K562 (cell line): ENCODE measurements around the gene USH1G. TPM values are rescaled to one million over a fixed set of nuclear protein-coding genes. Genes with fewer than 3 reads are reported as not detected.

Source experiments
- BRCA1 ChIP-seq, 2 experiments: fragments of 450-650 bp in 1 of 2; sonication (generic) in 1 of 2; formaldehyde crosslinking in 1 of 2; IDR thresholded peaks; 2 replicates each; pipeline versions ENCODE4 v1.5.0 to v1.6.1; 2017 to 2020; ENCODE audit warnings: mild to moderate bottlenecking in 1 of 2, missing genetic modification reagents in 1 of 2
- CREB3 ChIP-seq: fragments of 450-650 bp; conservative IDR thresholded peaks from 2 replicates; pipeline ENCODE4 v1.6.1; 2016; ENCODE audit warnings: missing genetic modification characterization, low read depth, mild to moderate bottlenecking, missing compliant biosample characterization, moderate library complexity
- HNRNPLL ChIP-seq: fragments of 200-400 bp; formaldehyde crosslinking; IDR thresholded peaks from 2 replicates; pipeline ENCODE4 v1.6.1; 2017; ENCODE audit warnings: low read length, low read depth, mild to moderate bottlenecking; ENCODE audit not compliant: poor library complexity, severe bottlenecking
- KDM2B ChIP-seq: fragments of 250-450 bp; sonication (Bioruptor Pico); IDR thresholded peaks from 2 replicates; pipeline ENCODE4 v1.8.0; 2021; ENCODE audit warnings: mild to moderate bottlenecking, moderate library complexity
- MCM5 ChIP-seq: fragments of 450-650 bp; IDR thresholded peaks from 2 replicates; pipeline ENCODE4 v1.6.1; 2016; ENCODE audit warnings: low read depth
- NFRKB ChIP-seq: fragments of 450-650 bp; IDR thresholded peaks from 2 replicates; pipeline ENCODE4 v1.6.1; 2016; ENCODE audit warnings: low read depth
- PHB ChIP-seq: fragments of 250-450 bp; sonication (Bioruptor Pico); IDR thresholded peaks from 2 replicates; pipeline ENCODE4 v1.5.0; 2021
- RBM34 ChIP-seq: fragments of 200-400 bp; formaldehyde crosslinking; IDR thresholded peaks from 2 replicates; pipeline ENCODE4 v1.6.1; 2018; ENCODE audit warnings: low read length, borderline replicate concordance; ENCODE audit not compliant: insufficient read depth
- SAFB ChIP-seq: fragments of 200-400 bp; formaldehyde crosslinking; IDR thresholded peaks from 2 replicates; pipeline ENCODE4 v1.6.1; 2017; ENCODE audit warnings: low read depth, low read length, borderline replicate concordance
- TCFL5 ChIP-seq: fragments of 250-450 bp; sonication (Bioruptor Pico); conservative IDR thresholded peaks from 2 replicates; pipeline ENCODE4 v1.6.1; 2021; ENCODE audit warnings: mild to moderate bottlenecking, moderate library complexity, matching md5 sums
- ZBTB1 ChIP-seq: sonication (generic); formaldehyde crosslinking; IDR thresholded peaks from 2 replicates; pipeline ENCODE4 v1.8.1; 2023; ENCODE audit warnings: missing genetic modification reagents, low read depth, mild to moderate bottlenecking, borderline replicate concordance
- ZC3H8 ChIP-seq: fragments of 450-650 bp; IDR thresholded peaks from 2 replicates; pipeline ENCODE4 v1.6.1; 2017
- ZNF121 ChIP-seq: sonication (generic); formaldehyde crosslinking; conservative IDR thresholded peaks from 2 replicates; pipeline ENCODE4 v1.8.0; 2022; ENCODE audit warnings: missing genetic modification reagents
- ZSCAN29 ChIP-seq: fragments of 450-650 bp; IDR thresholded peaks from 2 replicates; pipeline ENCODE4 v1.6.1; 2017
- polyA plus RNA-seq, 8 experiments: library from polyadenylated mRNA; depleted of rRNA in 4 of 8; stranded (reverse) in 5 of 8; unstranded in 3 of 8; fragments of >200 nt; fragmentation: Nextera tagmentation in 2 of 8; fragmentation: Illumina TruSeq in 1 of 8; extraction: Ambion mirVana in 2 of 8; extraction: Trizol in 1 of 8; gene quantifications; 2 replicates each; pipeline versions ENCODE4 v1.2.1 to v1.2.3, GENCODE V29; 2011 to 2014; ENCODE audit warnings: inconsistent platforms in 1 of 8, missing spikeins in 1 of 8
- total RNA-seq, 7 experiments: library from RNA; depleted of rRNA in 6 of 7; stranded (reverse); fragments of >200 nt in 6 of 7; fragmentation: Illumina TruSeq in 2 of 7; extraction: Trizol in 2 of 7; gene quantifications; 2 replicates each; pipeline versions ENCODE4 v1.2.1 to v1.2.3, GENCODE V29; 2011 to 2021; ENCODE audit warnings: low replicate concordance in 1 of 7
- TF ChIP-seq, protein P1 (sequence below): fragments of 250-450 bp; sonication (Bioruptor Pico); IDR thresholded peaks from 2 replicates; pipeline ENCODE4 v1.5.0; 2021
- TF ChIP-seq, protein P2 (sequence below), 2 experiments: fragments of 450-650 bp; formaldehyde crosslinking in 1 of 2; IDR thresholded peaks; 2 replicates each; pipeline versions ENCODE4 v1.4.0 to v1.6.1; 2014 to 2020; ENCODE audit warnings: mild to moderate bottlenecking in 2 of 2, borderline replicate concordance in 1 of 2, low read depth in 1 of 2

USH1G gene
- total and polyA plus RNA-seq, 9 of the 15 experiments (the other 6 are each of a cell fraction or from before 2014, with no cell fraction given) = 0.22 to 1.00 (median 0.64) TPM; not detected in 2

DNA sequence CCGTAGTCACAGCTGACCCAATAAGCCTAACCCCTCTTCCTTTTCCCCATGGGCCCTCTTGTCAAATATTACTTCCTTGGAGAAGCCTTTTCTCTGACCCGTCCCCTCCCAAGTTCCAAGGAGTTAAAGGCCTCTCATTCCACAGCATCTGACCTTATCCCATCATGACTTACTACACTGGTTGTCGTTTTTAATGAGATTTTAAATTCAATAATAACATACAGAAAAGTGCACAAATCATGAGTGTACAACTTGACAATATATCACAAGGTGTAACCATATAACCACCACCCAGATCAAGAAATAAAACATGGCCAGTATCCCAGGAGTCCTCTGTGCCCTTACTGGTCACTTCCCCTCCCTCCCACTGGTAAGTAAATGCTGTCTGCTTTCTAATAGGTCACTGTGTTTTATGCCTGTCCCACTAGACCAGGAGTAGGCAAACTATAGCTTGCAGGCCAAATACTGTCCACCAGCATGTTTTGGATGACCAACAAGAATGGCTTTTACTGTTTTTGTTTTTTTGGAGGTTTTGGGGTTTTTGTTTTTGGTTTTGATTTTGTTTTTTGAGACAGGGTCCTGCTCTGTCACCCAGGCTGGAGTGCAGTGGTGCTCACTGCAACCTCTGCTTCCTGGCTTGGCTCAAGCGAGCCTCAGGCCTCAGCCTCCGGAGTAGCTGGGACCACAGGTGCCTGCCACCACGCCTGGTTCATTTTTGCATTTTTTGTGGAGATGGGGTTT lies 49.0 kb downstream of the USH1G start (continued):
- peak; percentile 73 for TF ChIP-seq CREB3
- TF ChIP-seq, protein P1, sequence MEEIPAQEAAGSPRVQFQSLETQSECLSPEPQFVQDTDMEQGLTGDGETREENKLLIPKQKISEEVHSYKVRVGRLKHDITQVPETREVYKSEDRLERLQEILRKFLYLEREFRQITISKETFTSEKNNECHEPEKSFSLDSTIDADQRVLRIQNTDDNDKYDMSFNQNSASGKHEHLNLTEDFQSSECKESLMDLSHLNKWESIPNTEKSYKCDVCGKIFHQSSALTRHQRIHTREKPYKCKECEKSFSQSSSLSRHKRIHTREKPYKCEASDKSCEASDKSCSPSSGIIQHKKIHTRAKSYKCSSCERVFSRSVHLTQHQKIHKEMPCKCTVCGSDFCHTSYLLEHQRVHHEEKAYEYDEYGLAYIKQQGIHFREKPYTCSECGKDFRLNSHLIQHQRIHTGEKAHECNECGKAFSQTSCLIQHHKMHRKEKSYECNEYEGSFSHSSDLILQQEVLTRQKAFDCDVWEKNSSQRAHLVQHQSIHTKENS (CRISPR knock-in tag) = no peak
- TF ChIP-seq ZSCAN29 = no peak
- TF ChIP-seq TCFL5 (CRISPR knock-in tag) = no peak
- TF ChIP-seq BRCA1 (IDR thresholded peaks at IDR 0.05) = no peak
- TF ChIP-seq BRCA1 (CRISPR knock-in tag; IDR thresholded peaks at IDR 0.05) = no peak
- TF ChIP-seq ZNF121 = no peak
- TF ChIP-seq, protein P2, sequence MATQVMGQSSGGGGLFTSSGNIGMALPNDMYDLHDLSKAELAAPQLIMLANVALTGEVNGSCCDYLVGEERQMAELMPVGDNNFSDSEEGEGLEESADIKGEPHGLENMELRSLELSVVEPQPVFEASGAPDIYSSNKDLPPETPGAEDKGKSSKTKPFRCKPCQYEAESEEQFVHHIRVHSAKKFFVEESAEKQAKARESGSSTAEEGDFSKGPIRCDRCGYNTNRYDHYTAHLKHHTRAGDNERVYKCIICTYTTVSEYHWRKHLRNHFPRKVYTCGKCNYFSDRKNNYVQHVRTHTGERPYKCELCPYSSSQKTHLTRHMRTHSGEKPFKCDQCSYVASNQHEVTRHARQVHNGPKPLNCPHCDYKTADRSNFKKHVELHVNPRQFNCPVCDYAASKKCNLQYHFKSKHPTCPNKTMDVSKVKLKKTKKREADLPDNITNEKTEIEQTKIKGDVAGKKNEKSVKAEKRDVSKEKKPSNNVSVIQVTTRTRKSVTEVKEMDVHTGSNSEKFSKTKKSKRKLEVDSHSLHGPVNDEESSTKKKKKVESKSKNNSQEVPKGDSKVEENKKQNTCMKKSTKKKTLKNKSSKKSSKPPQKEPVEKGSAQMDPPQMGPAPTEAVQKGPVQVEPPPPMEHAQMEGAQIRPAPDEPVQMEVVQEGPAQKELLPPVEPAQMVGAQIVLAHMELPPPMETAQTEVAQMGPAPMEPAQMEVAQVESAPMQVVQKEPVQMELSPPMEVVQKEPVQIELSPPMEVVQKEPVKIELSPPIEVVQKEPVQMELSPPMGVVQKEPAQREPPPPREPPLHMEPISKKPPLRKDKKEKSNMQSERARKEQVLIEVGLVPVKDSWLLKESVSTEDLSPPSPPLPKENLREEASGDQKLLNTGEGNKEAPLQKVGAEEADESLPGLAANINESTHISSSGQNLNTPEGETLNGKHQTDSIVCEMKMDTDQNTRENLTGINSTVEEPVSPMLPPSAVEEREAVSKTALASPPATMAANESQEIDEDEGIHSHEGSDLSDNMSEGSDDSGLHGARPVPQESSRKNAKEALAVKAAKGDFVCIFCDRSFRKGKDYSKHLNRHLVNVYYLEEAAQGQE (IDR thresholded peaks at IDR 0.05; ENCODE audit: borderline replicate concordance) = no peak
- TF ChIP-seq, protein P2 (CRISPR knock-in tag; IDR thresholded peaks at IDR 0.05; ENCODE audit: low read depth) = no peak
- no peak for TF ChIP-seq HNRNPLL
- TF ChIP-seq ZC3H8 = no peak
- TF ChIP-seq MCM5 = no peak
- no peak for TF ChIP-seq ZBTB1 (CRISPR knock-in tag)
- TF ChIP-seq NFRKB = peak; percentile 71; the same call in 1 of the 2 replicates
- TF ChIP-seq PHB (CRISPR knock-in tag) = 0 out of 2 replicates have a peak, but pooled peaks have one; percentile 69
- no peak for TF ChIP-seq SAFB
- TF ChIP-seq KDM2B (CRISPR knock-in tag) = no peak
- no peak for TF ChIP-seq RBM34
